Lower lobe of right lung (tissue), 2 donors: ENCODE data around the gene TCF4. TPM values are rescaled to one million over a fixed set of nuclear protein-coding genes. Genes with fewer than 3 reads are reported as not detected.

ENCODE experiments used
- ATAC-seq, 2 donors: fragments of 200-7000 bp; cut with Tn5 transposase; one replicate each; pipeline ENCODE4 v1.9.1; 2020 to 2022; ENCODE audit warnings: mild to moderate bottlenecking in 2 of 2, moderate library complexity in 2 of 2
- DNase-seq: peaks from one replicate; pipeline ENCODE4 v3.0.0-alpha.2; 2020
- H3K27ac ChIP-seq: fragments of 200-600 bp; one replicate; pipeline ENCODE4 v1.8.0; 2022
- H3K27me3 ChIP-seq: fragments of 200-600 bp; one replicate; pipeline ENCODE4 v1.8.0; 2022; ENCODE audit warnings: low read depth
- H3K36me3 ChIP-seq: fragments of 200-600 bp; one replicate; pipeline ENCODE4 v1.8.0; 2022; ENCODE audit warnings: mild to moderate bottlenecking
- H3K4me1 ChIP-seq: fragments of 200-600 bp; one replicate; pipeline ENCODE4 v1.8.0; 2022
- H3K4me3 ChIP-seq: fragments of 200-600 bp; one replicate; pipeline ENCODE4 v1.8.0; 2022; ENCODE audit warnings: mild to moderate bottlenecking
- H3K9me3 ChIP-seq: fragments of 200-600 bp; one replicate; pipeline ENCODE4 v1.8.0; 2022
- CTCF ChIP-seq: fragments of 200-600 bp; IDR thresholded peaks from one replicate; pipeline ENCODE4 v1.8.0; 2022; ENCODE audit warnings: antibody characterized with exemption, mild to moderate bottlenecking
- intact Hi-C: fragments of 100-400 bp; cut with DNase I; formaldehyde crosslinking; loops from one replicate; pipeline ENCODE4 v1.11.0; 2022
- total RNA-seq: library from RNA; stranded (reverse); fragmentation: NEBNext Ultra II Directional; extraction: Animal tissue kit (Norgen Biotek cat#: 25700); gene quantifications from one replicate; pipeline ENCODE4 v1.2.1, GENCODE V29; 2021
- donor health status: DM: no; HTN: yes; CAD: no; lungs with severe emphysema.

Gene TCF4
- total RNA-seq, 1 donor from 2014 or later, result 112 TPM

GRCh38 chr18:55593888-55594287 is 5.9 kb upstream of the TCF4 start:
- TF ChIP-seq CTCF, result no peak
- no peak for DNase-seq
- intact Hi-C loops, result no loop called here

GRCh38 chr18:55592572-55592971 is 4.6 kb upstream of the TCF4 start:
- Histone ChIP-seq H3K9me3 (no peaks in the 10 kb centered on the region), H3K4me1 (peaks cover 6% of the 10 kb centered on the region), H3K36me3 (no peaks in the 10 kb centered on the region), H3K4me3 (no peak overlapping the region), H3K27ac (no peak overlapping the region), H3K27me3 (no peaks in the 10 kb centered on the region)
- DNase-seq, result no peak
- intact Hi-C loops, result no loop called here
- no peak for ATAC-seq
- no peak for TF ChIP-seq CTCF

More at GRCh38 chr18:55593888-55594287, 5.9 kb upstream of the TCF4 start:
- H3K27ac ChIP-seq, result no peak overlapping the region
- no peaks in the 10 kb centered on the region for H3K27me3 ChIP-seq
- no peaks in the 10 kb centered on the region for H3K9me3 ChIP-seq
- H3K4me3 ChIP-seq, result no peak overlapping the region
- peaks cover 6% of the 10 kb centered on the region for H3K4me1 ChIP-seq
- ATAC-seq, result no peak
- no peaks in the 10 kb centered on the region for H3K36me3 ChIP-seq

- Histone ChIP-seq H3K9me3 (no peaks in the 10 kb centered on the region), H3K27ac (no peak overlapping the region), H3K4me3 (no peak overlapping the region), H3K27me3 (no peaks in the 10 kb centered on the region), H3K4me1 (peaks cover 6% of the 10 kb centered on the region), H3K36me3 (no peaks in the 10 kb centered on the region)
- intact Hi-C loops, result no loop called here
- DNase-seq, result no peak
- ATAC-seq, result no peak
- TF ChIP-seq CTCF, result no peak
These were observed 4.1 kb upstream of the TCF4 start for GRCh38 chr18:55592106-55592505.

GRCh38 chr18:55589625-55590291 is 1.8 kb upstream of the TCF4 start:
- Histone ChIP-seq H3K27me3 (no peaks in the 10 kb centered on the region), H3K27ac (peak overlapping the region; percentile 86), H3K4me1 (peaks cover 6% of the 10 kb centered on the region), H3K36me3 (no peaks in the 10 kb centered on the region), H3K9me3 (no peaks in the 10 kb centered on the region), H3K4me3 (peak overlapping the region; percentile 74)
- intact Hi-C loops, result loop anchor here (10.0 kb wide), 1 partner anchor 185 kb away; no protein-coding TSS in a partner anchor
- no peak for TF ChIP-seq CTCF
- ATAC-seq (peak; percentile 99), DNase-seq (peak; percentile 98)

- ATAC-seq (no peak), DNase-seq (no peak)
- no peak for TF ChIP-seq CTCF
- peak overlapping the region; percentile 86 for H3K27ac ChIP-seq
- peak overlapping the region; percentile 74 for H3K4me3 ChIP-seq
- peaks cover 6% of the 10 kb centered on the region for H3K4me1 ChIP-seq
- no peaks in the 10 kb centered on the region for H3K9me3 ChIP-seq
- no peaks in the 10 kb centered on the region for H3K36me3 ChIP-seq
- intact Hi-C loops, result loop anchor here (10.0 kb wide), 1 partner anchor 186 kb away; no protein-coding TSS in a partner anchor
- no peaks in the 10 kb centered on the region for H3K27me3 ChIP-seq
These were observed 1.0 kb upstream of the TCF4 start for GRCh38 chr18:55588870-55589595.
